PC-3 (cell line): Measurements from ENCODE around the gene MAPK12.

Experiments
- EZH2phosphoT487 ChIP-seq: fragments of 300-600 bp; sonication (generic); IDR thresholded peaks from 2 replicates; pipeline ENCODE4 v1.6.1; 2018; ENCODE audit warnings: mild to moderate bottlenecking, antibody characterized with exemption, low read length, borderline replicate concordance
- TF ChIP-seq, protein P1 (sequence below): fragments of 300-600 bp; sonication (generic); conservative IDR thresholded peaks from 2 replicates; pipeline ENCODE4 v1.5.1; 2017; ENCODE audit warnings: antibody characterized with exemption, low read depth, mild to moderate bottlenecking, low read length

DNA sequence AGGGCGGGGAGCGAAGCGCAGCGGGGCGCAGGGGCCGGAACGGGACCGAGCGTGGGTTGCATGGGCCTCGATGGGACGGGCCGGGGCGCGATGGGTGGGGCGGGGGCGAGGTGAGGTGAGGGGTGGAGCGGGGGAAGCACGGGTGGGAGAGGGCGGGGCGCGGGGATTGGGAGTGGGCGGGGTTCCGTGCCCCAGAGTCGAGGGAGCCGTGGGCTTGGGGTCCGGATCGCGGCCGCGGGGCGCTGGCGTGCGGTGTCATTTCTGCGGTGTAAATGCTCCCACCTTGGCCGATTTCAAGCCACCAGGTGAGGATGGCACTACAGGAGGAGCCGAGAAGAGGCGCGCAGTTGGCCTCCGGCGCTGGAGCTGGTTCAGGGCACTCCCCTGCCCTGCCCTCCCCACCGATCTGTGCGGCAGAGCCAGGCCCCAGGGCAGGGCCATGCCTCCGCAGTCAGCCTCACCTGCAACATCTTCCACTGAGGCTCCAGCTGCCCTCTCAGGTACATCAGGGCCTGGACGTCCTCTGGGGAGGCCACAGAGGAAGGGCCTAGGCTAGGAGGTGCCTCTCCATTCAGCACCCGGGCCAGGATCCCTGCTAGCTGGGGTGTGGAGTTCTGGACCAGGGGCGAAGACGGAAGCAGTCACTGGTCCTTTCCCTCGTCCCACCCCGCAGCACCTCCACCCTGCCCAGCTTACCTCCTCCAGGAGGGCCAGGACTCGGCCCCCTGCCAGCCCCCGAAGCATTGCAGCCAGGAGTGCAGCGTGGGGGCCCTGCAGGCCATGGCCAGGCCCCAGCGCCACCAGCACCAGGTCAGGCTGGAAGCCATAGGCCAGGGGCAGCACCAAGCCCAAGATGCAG is 16.0 kb downstream of the MAPK12 start:
- TF ChIP-seq, protein P1, sequence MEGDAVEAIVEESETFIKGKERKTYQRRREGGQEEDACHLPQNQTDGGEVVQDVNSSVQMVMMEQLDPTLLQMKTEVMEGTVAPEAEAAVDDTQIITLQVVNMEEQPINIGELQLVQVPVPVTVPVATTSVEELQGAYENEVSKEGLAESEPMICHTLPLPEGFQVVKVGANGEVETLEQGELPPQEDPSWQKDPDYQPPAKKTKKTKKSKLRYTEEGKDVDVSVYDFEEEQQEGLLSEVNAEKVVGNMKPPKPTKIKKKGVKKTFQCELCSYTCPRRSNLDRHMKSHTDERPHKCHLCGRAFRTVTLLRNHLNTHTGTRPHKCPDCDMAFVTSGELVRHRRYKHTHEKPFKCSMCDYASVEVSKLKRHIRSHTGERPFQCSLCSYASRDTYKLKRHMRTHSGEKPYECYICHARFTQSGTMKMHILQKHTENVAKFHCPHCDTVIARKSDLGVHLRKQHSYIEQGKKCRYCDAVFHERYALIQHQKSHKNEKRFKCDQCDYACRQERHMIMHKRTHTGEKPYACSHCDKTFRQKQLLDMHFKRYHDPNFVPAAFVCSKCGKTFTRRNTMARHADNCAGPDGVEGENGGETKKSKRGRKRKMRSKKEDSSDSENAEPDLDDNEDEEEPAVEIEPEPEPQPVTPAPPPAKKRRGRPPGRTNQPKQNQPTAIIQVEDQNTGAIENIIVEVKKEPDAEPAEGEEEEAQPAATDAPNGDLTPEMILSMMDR = no peak
- no peak for TF ChIP-seq EZH2phosphoT487
